HepG2 (cell line): ENCODE measurements around the gene MFNG. TPM values are rescaled to one million over a fixed set of nuclear protein-coding genes. Genes with fewer than 3 reads are reported as not detected.

Experiments used
- ATAC-seq: fragments of 200-7000 bp; cut with Tn5 transposase; 3 replicates; pipeline ENCODE4 v1.9.1; 2020; ENCODE audit warnings: mild to moderate bottlenecking, moderate library complexity
- BruUV-seq: library from RNA; stranded (reverse); fragments of 400-500 nt; replicated peaks from 2 replicates; lab custom pipeline; 2021; lab: Mats Ljungman, UMichigan
- CTCF ChIA-PET: fragments of 300-600 bp; formaldehyde crosslinking; extraction: SDS; loops from one replicate; lab custom pipeline; 2021; ENCODE audit warnings: low total read pairs, inconsistent platforms, low intra/inter-chr PET ratio; lab: Yijun Ruan, JAX
- POLR2A ChIA-PET: fragments of 350-600 bp; sonication (Branson Sonifier 250); formaldehyde crosslinking; loops from one replicate; lab custom pipeline; 2020; ENCODE audit warnings: antibody characterized with exemption, inconsistent platforms; lab: Yijun Ruan, JAX
- DNase-seq: peaks from one replicate; pipeline ENCODE4 v3.0.0-alpha.2; 2015; ENCODE audit warnings: low spot score
- FAIRE-seq: peaks from 3 replicates; lab custom pipeline; 2011; peaks lifted over from hg19 to GRCh38; lab: Jason Lieb, UNC
- H2AFZ ChIP-seq: one replicate; pipeline ENCODE4 v1.6.1; 2011; ENCODE audit warnings: low read length, inconsistent platforms
- H3K27ac ChIP-seq: fragments of 300-600 bp; 3 replicates; pipeline ENCODE4 v1.8.0; 2011; ENCODE audit warnings: mixed run types, mild to moderate bottlenecking, mixed read lengths, low read length, inconsistent platforms; ENCODE audit not compliant: insufficient read depth; ENCODE audit errors: extremely low read length
- H3K27me3 ChIP-seq, 2 experiments: fragments of 200-600 bp in 1 of 2; 2 replicates in 1 of 2; 3 replicates in 1 of 2; pipeline versions ENCODE4 v1.6.0 to v1.8.0; 2011; ENCODE audit warnings: low read length in 2 of 2, mild to moderate bottlenecking in 2 of 2, moderate library complexity in 2 of 2, inconsistent platforms in 1 of 2; ENCODE audit not compliant: insufficient read depth in 2 of 2, control insufficient read depth in 1 of 2
- H3K36me3 ChIP-seq, 2 experiments: fragments of 200-600 bp in 1 of 2; replicated peaks in 1 of 2; 2 replicates in 1 of 2; 3 replicates in 1 of 2; pipeline versions ENCODE4 v1.5.1 to v1.8.0; 2011; ENCODE audit warnings: low read length in 2 of 2, inconsistent platforms in 1 of 2; ENCODE audit not compliant: insufficient read depth in 2 of 2, control insufficient read depth in 1 of 2
- H3K4me1 ChIP-seq: 2 replicates; pipeline ENCODE4 v1.5.1; 2012; ENCODE audit warnings: low read length, inconsistent platforms; ENCODE audit not compliant: insufficient read depth
- H3K4me2 ChIP-seq: 2 replicates; pipeline ENCODE4 v1.6.0; 2011; ENCODE audit warnings: low read depth, low read length, inconsistent platforms
- H3K4me3 ChIP-seq, 3 experiments: fragments of 200-600 bp in 1 of 3; sonication (generic), shearing (Covaris generic) in 1 of 3; replicated peaks in 1 of 3; 2 replicates each; pipeline ENCODE4 v1.5.1; 2011 to 2016; ENCODE audit warnings: low read length in 3 of 3, inconsistent platforms in 2 of 3, low read depth in 2 of 3, mild to moderate bottlenecking in 2 of 3, control low read depth in 1 of 3, mixed read lengths in 1 of 3; ENCODE audit not compliant: insufficient read depth in 1 of 3
- H3K79me2 ChIP-seq: one replicate; pipeline ENCODE4 v1.6.1; 2011; ENCODE audit warnings: low read length, inconsistent platforms; ENCODE audit not compliant: insufficient read depth
- H3K9ac ChIP-seq: 2 replicates; pipeline ENCODE4 v1.6.0; 2011; ENCODE audit warnings: mild to moderate bottlenecking, low read depth, low read length, inconsistent platforms; ENCODE audit not compliant: insufficient read depth
- H3K9me3 ChIP-seq: 2 replicates; pipeline ENCODE4 v1.5.1; 2012; ENCODE audit warnings: mild to moderate bottlenecking, low read length
- H4K20me1 ChIP-seq: 2 replicates; pipeline ENCODE4 v1.6.0; 2011; ENCODE audit warnings: inconsistent platforms, mild to moderate bottlenecking, low read length, moderate library complexity; ENCODE audit not compliant: insufficient read depth
- ATF7-NPFF ChIP-seq: sonication (generic); formaldehyde crosslinking; IDR thresholded peaks from 2 replicates; pipeline ENCODE4 v1.8.1; 2023; ENCODE audit warnings: mild to moderate bottlenecking, low read depth, missing genetic modification reagents, moderate library complexity
- CCDC6 ChIP-seq: sonication (generic); formaldehyde crosslinking; IDR thresholded peaks from 2 replicates; pipeline ENCODE4 v1.8.1; 2022; ENCODE audit warnings: mild to moderate bottlenecking, missing genetic modification reagents, moderate library complexity
- PAX8 ChIP-seq: sonication (generic); formaldehyde crosslinking; IDR thresholded peaks from 2 replicates; pipeline ENCODE4 v1.8.0; 2022; ENCODE audit warnings: mild to moderate bottlenecking, missing genetic modification reagents, borderline replicate concordance
- SMC3 ChIP-seq: IDR thresholded peaks from 2 replicates; pipeline ENCODE4 v1.6.1; 2011; ENCODE audit warnings: low read length, improper control_type of control experiment
- SSRP1 ChIP-seq: IDR thresholded peaks from 2 replicates; pipeline ENCODE4 v1.6.1; 2016; ENCODE audit warnings: control low read depth
- TP53 ChIP-seq: sonication (generic); formaldehyde crosslinking; conservative IDR thresholded peaks from 2 replicates; pipeline ENCODE4 v1.4.0; 2020; ENCODE audit warnings: missing genetic modification reagents
- UBTF ChIP-seq: sonication (generic); formaldehyde crosslinking; IDR thresholded peaks from 2 replicates; pipeline ENCODE4 v1.4.0; 2020; ENCODE audit warnings: mild to moderate bottlenecking, missing genetic modification reagents
- ZBTB3 ChIP-seq: sonication (generic); formaldehyde crosslinking; IDR thresholded peaks from 2 replicates; pipeline ENCODE4 v1.4.0; 2020; ENCODE audit warnings: low read depth, mild to moderate bottlenecking, moderate library complexity, missing genetic modification reagents, borderline replicate concordance
- ZNF30 ChIP-seq: sonication (generic); formaldehyde crosslinking; IDR thresholded peaks from 2 replicates; pipeline ENCODE4 v1.5.0; 2020; ENCODE audit warnings: mild to moderate bottlenecking, missing genetic modification reagents
- ZNF547 ChIP-seq: sonication (generic); formaldehyde crosslinking; IDR thresholded peaks from 2 replicates; pipeline ENCODE4 v1.5.1; 2020; ENCODE audit warnings: mild to moderate bottlenecking, missing genetic modification reagents
- ZNF639 ChIP-seq: conservative IDR thresholded peaks from 2 replicates; pipeline ENCODE4 v1.6.1; 2018; ENCODE audit warnings: missing genetic modification reagents
- ZNF687 ChIP-seq: sonication (generic); formaldehyde crosslinking; IDR thresholded peaks from 2 replicates; pipeline ENCODE4 v1.5.1; 2020; ENCODE audit warnings: mild to moderate bottlenecking, missing genetic modification reagents, moderate library complexity
- ZNF720 ChIP-seq: sonication (generic); formaldehyde crosslinking; IDR thresholded peaks from 2 replicates; pipeline ENCODE4 v1.4.0; 2020; ENCODE audit warnings: missing genetic modification reagents
- WGBS: methylation state at CpG from one replicate; pipeline ENCODE4 v1.1.6; 2017; ENCODE audit warnings: low lambda C conversion rate; 5-methylcytosine and 5-hydroxymethylcytosine counted together
- in situ Hi-C: cut with HindIII; loops from 2 replicates; pipeline ENCODE4 v1.10.0; 2017; ENCODE audit warnings: low pct_unique_long_range_greater_than_20kb; ENCODE audit not compliant: extremely low pct_ligation_motif_present
- intact Hi-C: fragments of 100-400 bp; cut with micrococcal nuclease; formaldehyde crosslinking; loops from one replicate; pipeline ENCODE4 v1.10.0; 2022; ENCODE audit not compliant: unreplicated experiment
- polyA plus RNA-seq, 8 experiments: library from polyadenylated mRNA; depleted of rRNA in 3 of 8; stranded (reverse) in 7 of 8; unstranded in 1 of 8; fragments of >200 nt; fragmentation: Illumina TruSeq in 4 of 8; extraction: Trizol in 4 of 8; gene quantifications; 2 replicates each; pipeline versions ENCODE4 v1.2.1 to v1.2.3, GENCODE V29; 2011 to 2016; ENCODE audit warnings: low read depth in 4 of 8, missing spikeins in 1 of 8, mixed read lengths in 1 of 8; ENCODE audit not compliant: insufficient read depth in 1 of 8
- total RNA-seq, 5 experiments: library from RNA; depleted of rRNA; stranded (reverse); fragments of >200 nt; fragmentation: Illumina TruSeq; extraction: Trizol; gene quantifications; 2 replicates each; pipeline ENCODE4 v1.2.3, GENCODE V29; 2016; ENCODE audit warnings: low read depth in 1 of 5

Gene MFNG
- total and polyA plus RNA-seq, 2 of the 13 experiments (the other 11 are each of a cell fraction or from before 2014, with no cell fraction given), result 1.0 to 11.7 TPM

DNA sequence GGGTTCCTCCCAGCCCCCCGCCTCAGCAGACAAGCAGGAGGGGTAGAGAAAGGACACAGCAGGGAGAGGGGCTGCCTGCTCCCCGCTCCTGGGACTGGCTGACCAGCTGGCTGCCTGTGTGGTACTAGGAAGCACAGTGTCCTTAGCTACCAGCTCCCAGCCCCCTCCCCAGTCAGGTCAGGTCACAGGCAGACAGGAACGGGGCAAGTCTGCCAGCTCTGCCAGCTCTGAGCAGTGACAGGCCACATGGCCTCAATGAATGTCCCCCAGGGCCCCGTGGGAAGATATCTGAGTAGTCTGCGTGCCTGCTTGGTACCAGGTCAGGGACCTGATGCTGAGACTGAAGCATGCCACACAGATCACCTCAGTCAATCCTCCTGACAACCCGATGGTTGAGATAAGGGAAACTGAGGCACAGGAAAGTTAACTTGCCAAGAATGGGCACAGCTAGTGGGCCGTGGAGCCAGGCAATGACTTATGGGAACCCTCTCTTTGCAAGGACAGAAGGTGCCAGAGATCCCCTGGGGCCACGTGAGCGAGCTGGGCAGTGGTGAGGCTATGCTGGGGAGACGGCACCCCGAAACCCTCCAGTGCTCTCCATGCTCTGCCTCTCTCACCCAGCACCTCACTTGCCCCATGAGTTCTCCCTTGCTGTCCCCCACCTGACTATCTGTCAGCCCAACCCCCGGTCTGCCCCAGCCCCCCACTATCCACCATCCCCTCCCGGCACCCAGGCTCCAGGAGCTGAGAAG is 13.8 kb upstream of the MFNG start:
- Histone ChIP-seq H3K79me2 (peaks cover 9% of the 10 kb centered on the region), H3K9ac (peak overlapping the region; percentile 64; the same call in 1 of the 2 replicates), H3K4me1 (peaks cover 61% of the 10 kb centered on the region), H3K4me2 (no peak overlapping the region), H3K9me3 (no peaks in the 10 kb centered on the region), H4K20me1 (no peaks in the 10 kb centered on the region)
- BruUV-seq, result no TSS peak
- no peak for TF ChIP-seq ZNF639 (CRISPR knock-in tag)
- TF ChIP-seq ATF7-NPFF (CRISPR knock-in tag), result no peak
- TF ChIP-seq TP53 (CRISPR knock-in tag), result no peak
- no peak for TF ChIP-seq ZNF30 (CRISPR knock-in tag)
- no peak for TF ChIP-seq SMC3
- no peak for TF ChIP-seq CCDC6 (CRISPR knock-in tag)
- no peak for TF ChIP-seq SSRP1 (CRISPR knock-in tag)
- TF ChIP-seq ZBTB3, result no peak
- no peak for TF ChIP-seq ZNF547 (CRISPR knock-in tag)
- TF ChIP-seq PAX8 (CRISPR knock-in tag), result no peak
- TF ChIP-seq UBTF (CRISPR knock-in tag), result no peak
- no peak for TF ChIP-seq ZNF687 (CRISPR knock-in tag)
- no peak for TF ChIP-seq ZNF720 (CRISPR knock-in tag)
- TF ChIP-seq, all 625 proteins: peak for 0
- Histone ChIP-seq H3K4me3 (no peak overlapping the region), H2AFZ (no peak overlapping the region), H3K27ac (peak overlapping the region; percentile 83), H3K36me3 (peaks cover 37 to 64% of the 10 kb centered on the region in 2 experiments), H3K27me3 (no peaks in the 10 kb centered on the region)
- in situ Hi-C loops, result no loop called here
- no peak for ATAC-seq
- DNase-seq, result no peak
- FAIRE-seq, result no peak
- 89% methylated on average over 11 of the region's 13 CpGs for WGBS
- ChIA-PET CTCF (no interaction called here), POLR2A (interaction anchor here (1.0 kb wide), 1 partner anchor 21 kb away, joined by 3 read pairs; no protein-coding TSS in a partner anchor)
- intact Hi-C loops, result no loop called here
